Stimulated activated CD4-positive, alpha-beta T cell treated with anti-CD3 and anti-CD28 coated beads, TNF-alpha, amount 100 ng/mL, for 1 hour (primary cell): ENCODE data around the gene PI4K2A.

Experiments
- DNase-seq, 3 donors: peaks; one replicate each; pipeline ENCODE4 v3.0.0-alpha.2; 2020; ENCODE audit warnings: low read depth in 3 of 3, low spot score in 1 of 3

PI4K2A gene

GRCh38 chr10:97704341-97704740, 63.9 kb downstream of the PI4K2A start:
- no peak for DNase-seq

GRCh38 chr10:97705006-97705670, 64.7 kb downstream of the PI4K2A start:
- DNase-seq, result no peak

GRCh38 chr10:97707134-97707861, 66.8 kb downstream of the PI4K2A start:
- no peak for DNase-seq

GRCh38 chr10:97708167-97708566, 67.7 kb downstream of the PI4K2A start:
- no peak for DNase-seq

GRCh38 chr10:97708976-97709946, 68.8 kb downstream of the PI4K2A start:
- peak in 1 of 3 donors; percentile 20 for DNase-seq

- no peak for DNase-seq
Observed at GRCh38 chr10:97711640-97712572, 71.4 kb downstream of the PI4K2A start.

- no peak for DNase-seq
Observed at GRCh38 chr10:97713339-97713825, 72.9 kb downstream of the PI4K2A start, which contains the start of gene MARVELD1. TSS of gene MARVELD1 (plus strand) at chr10:97713730. CDS start at chr10:97713877, 147 bp downstream.

GRCh38 chr10:97713826-97714400, 73.4 kb downstream of the PI4K2A start:
- DNase-seq, result peak in 2 of 3 donors; percentile 14 to 41

- no peak for DNase-seq
Observed at GRCh38 chr10:97714401-97715258, 74.2 kb downstream of the PI4K2A start.

GRCh38 chr10:97715259-97715874, 74.9 kb downstream of the PI4K2A start:
- no peak for DNase-seq

- no peak for DNase-seq
Observed at GRCh38 chr10:97717627-97718026, 77.2 kb downstream of the PI4K2A start.

GRCh38 chr10:97718178-97718577, 77.7 kb downstream of the PI4K2A start:
- no peak for DNase-seq

GRCh38 chr10:97718659-97719142, 78.2 kb downstream of the PI4K2A start:
- no peak for DNase-seq

- DNase-seq, result no peak
Observed at GRCh38 chr10:97719602-97720001, 79.1 kb downstream of the PI4K2A start.

- DNase-seq, result no peak
Observed at GRCh38 chr10:97721871-97722780, 81.7 kb downstream of the PI4K2A start.

GRCh38 chr10:97723001-97723400, 82.5 kb downstream of the PI4K2A start:
- no peak for DNase-seq

GRCh38 chr10:97724341-97724941, 84.0 kb downstream of the PI4K2A start:
- DNase-seq, result no peak
